HG02970 (cell line): ENCODE data around the gene FOXS1.

Experiments
- ATAC-seq: cut with Tn5 transposase; IDR thresholded peaks from one replicate; pipeline ENCODE4 v1.9.1; 2021; ENCODE audit warnings: mild to moderate bottlenecking, moderate library complexity, moderate number of reproducible peaks; ENCODE audit not compliant: unreplicated experiment, low FRiP score

The FOXS1 gene

GRCh38 chr20:31803552-31804291, 41.7 kb downstream of the FOXS1 start:
- no peak for ATAC-seq

DNA sequence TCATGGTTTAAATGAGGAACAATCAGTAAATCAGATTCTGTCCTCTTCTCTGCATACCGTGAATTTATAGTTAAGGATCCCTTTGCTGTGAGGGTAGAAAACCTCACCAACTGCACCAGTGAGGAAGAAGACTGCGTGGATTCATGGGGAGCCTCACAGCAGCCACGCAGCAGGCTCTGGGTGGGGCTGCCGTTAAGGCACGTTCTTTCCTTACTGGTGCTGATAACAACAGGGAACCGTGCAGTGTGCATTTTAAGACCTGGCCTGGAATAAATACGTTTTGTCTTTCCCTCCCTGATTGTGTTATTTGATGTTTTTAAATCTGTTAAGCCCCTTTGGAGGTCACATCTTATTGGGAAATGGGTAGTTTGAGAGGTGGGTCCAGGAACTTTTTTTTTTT, 43.9 kb downstream of the FOXS1 start:
- ATAC-seq = no peak

GRCh38 chr20:31797364-31797763, 48.0 kb downstream of the FOXS1 start:
- ATAC-seq = no peak
